ENCODE results near the gene JAG2.

- TF ChIP-seq, protein P1, sequence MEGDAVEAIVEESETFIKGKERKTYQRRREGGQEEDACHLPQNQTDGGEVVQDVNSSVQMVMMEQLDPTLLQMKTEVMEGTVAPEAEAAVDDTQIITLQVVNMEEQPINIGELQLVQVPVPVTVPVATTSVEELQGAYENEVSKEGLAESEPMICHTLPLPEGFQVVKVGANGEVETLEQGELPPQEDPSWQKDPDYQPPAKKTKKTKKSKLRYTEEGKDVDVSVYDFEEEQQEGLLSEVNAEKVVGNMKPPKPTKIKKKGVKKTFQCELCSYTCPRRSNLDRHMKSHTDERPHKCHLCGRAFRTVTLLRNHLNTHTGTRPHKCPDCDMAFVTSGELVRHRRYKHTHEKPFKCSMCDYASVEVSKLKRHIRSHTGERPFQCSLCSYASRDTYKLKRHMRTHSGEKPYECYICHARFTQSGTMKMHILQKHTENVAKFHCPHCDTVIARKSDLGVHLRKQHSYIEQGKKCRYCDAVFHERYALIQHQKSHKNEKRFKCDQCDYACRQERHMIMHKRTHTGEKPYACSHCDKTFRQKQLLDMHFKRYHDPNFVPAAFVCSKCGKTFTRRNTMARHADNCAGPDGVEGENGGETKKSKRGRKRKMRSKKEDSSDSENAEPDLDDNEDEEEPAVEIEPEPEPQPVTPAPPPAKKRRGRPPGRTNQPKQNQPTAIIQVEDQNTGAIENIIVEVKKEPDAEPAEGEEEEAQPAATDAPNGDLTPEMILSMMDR (IDR thresholded peaks at IDR 0.05) = no peak
- TF ChIP-seq POLR2A (IDR thresholded peaks at IDR 0.05) = no peak
These were observed 15.2 kb downstream of the JAG2 start for GRCh38 chr14:105153331-105153731.
